MG63 (cell line): Measurements from ENCODE around the gene SNRPB. TPM values are rescaled to one million over a fixed set of nuclear protein-coding genes. Genes with fewer than 3 reads are reported as not detected.
A peak's percentile ranks its signal among the peaks of the same experiment; 100 is the strongest.

Experiments
- DNase-seq: peaks from one replicate; pipeline ENCODE4 v3.0.0-alpha.2; 2020
- H3K27me3 ChIP-seq: fragments of 250-450 bp; sonication (Bioruptor Pico); 2 replicates; pipeline ENCODE4 v1.5.1; 2020; ENCODE audit warnings: mild to moderate bottlenecking, moderate library complexity
- H3K36me3 ChIP-seq: fragments of 250-450 bp; sonication (Bioruptor Pico); 2 replicates; pipeline ENCODE4 v1.5.1; 2020; ENCODE audit warnings: mild to moderate bottlenecking, moderate library complexity
- H3K4me3 ChIP-seq: fragments of 250-450 bp; sonication (Bioruptor Pico); 2 replicates; pipeline ENCODE4 v1.5.1; 2020; ENCODE audit warnings: mild to moderate bottlenecking, moderate library complexity
- H3K9me3 ChIP-seq: fragments of 250-450 bp; sonication (Bioruptor Pico); 2 replicates; pipeline ENCODE4 v1.5.1; 2020; ENCODE audit warnings: mild to moderate bottlenecking, moderate library complexity
- total RNA-seq: library from RNA; depleted of rRNA; stranded (reverse); fragments of >200 nt; shearing (Covaris generic); gene quantifications from 2 replicates; pipeline ENCODE4 v1.2.3, GENCODE V29; 2014; ENCODE audit warnings: low replicate concordance

Gene SNRPB
- total RNA-seq, 1 experiment from 2014 or later = 775 TPM

GRCh38 chr20:2483504-2483903, 12.9 kb upstream of the SNRPB start:
- no peak for DNase-seq
- Histone ChIP-seq H3K9me3 (no peaks in the 10 kb centered on the region), H3K36me3 (peaks cover 18% of the 10 kb centered on the region), H3K27me3 (no peaks in the 10 kb centered on the region), H3K4me3 (no peak overlapping the region)

- no peak overlapping the region for H3K4me3 ChIP-seq
- DNase-seq = no peak
- no peaks in the 10 kb centered on the region for H3K27me3 ChIP-seq
- no peaks in the 10 kb centered on the region for H3K9me3 ChIP-seq
- H3K36me3 ChIP-seq = peaks cover 15% of the 10 kb centered on the region
These were observed 9.8 kb upstream of the SNRPB start for GRCh38 chr20:2480381-2480780.

- Histone ChIP-seq H3K36me3 (peaks cover 2% of the 10 kb centered on the region), H3K4me3 (no peak overlapping the region), H3K27me3 (no peaks in the 10 kb centered on the region), H3K9me3 (no peaks in the 10 kb centered on the region)
- no peak for DNase-seq
These were observed 6.4 kb upstream of the SNRPB start for GRCh38 chr20:2476742-2477615.

- Histone ChIP-seq H3K9me3 (no peaks in the 10 kb centered on the region), H3K36me3 (peaks cover 2% of the 10 kb centered on the region), H3K27me3 (no peaks in the 10 kb centered on the region), H3K4me3 (no peak overlapping the region)
- no peak for DNase-seq
These were observed 5.5 kb upstream of the SNRPB start for GRCh38 chr20:2475850-2476741.

- H3K9me3 ChIP-seq = no peaks in the 10 kb centered on the region
- no peak for DNase-seq
- H3K4me3 ChIP-seq = no peak overlapping the region
- H3K36me3 ChIP-seq = peaks cover 19% of the 10 kb centered on the region
- no peaks in the 10 kb centered on the region for H3K27me3 ChIP-seq
These were observed 2.9 kb upstream of the SNRPB start for GRCh38 chr20:2473516-2473915.

- DNase-seq = peak; percentile 48
- H3K36me3 ChIP-seq = peaks cover 53% of the 10 kb centered on the region
- no peaks in the 10 kb centered on the region for H3K9me3 ChIP-seq
- peak overlapping the region; percentile 92 for H3K4me3 ChIP-seq
- H3K27me3 ChIP-seq = no peaks in the 10 kb centered on the region
These were observed 582 bp downstream of the SNRPB start for GRCh38 chr20:2469991-2470422.

- no peak for DNase-seq
- Histone ChIP-seq H3K36me3 (peaks cover 62% of the 10 kb centered on the region), H3K27me3 (no peaks in the 10 kb centered on the region)
These were observed 1.8 kb downstream of the SNRPB start for GRCh38 chr20:2468581-2469407.

GRCh38 chr20:2467412-2467811, 3.2 kb downstream of the SNRPB start:
- H3K36me3 ChIP-seq = peaks cover 76% of the 10 kb centered on the region
- DNase-seq = no peak
- no peaks in the 10 kb centered on the region for H3K9me3 ChIP-seq
- no peaks in the 10 kb centered on the region for H3K27me3 ChIP-seq
- H3K4me3 ChIP-seq = no peak overlapping the region

More at GRCh38 chr20:2468581-2469407, 1.8 kb downstream of the SNRPB start:
- peak overlapping the region; percentile 92 for H3K4me3 ChIP-seq
- no peaks in the 10 kb centered on the region for H3K9me3 ChIP-seq

GRCh38 chr20:2465100-2465499, 5.5 kb downstream of the SNRPB start:
- no peaks in the 10 kb centered on the region for H3K27me3 ChIP-seq
- no peaks in the 10 kb centered on the region for H3K9me3 ChIP-seq
- H3K4me3 ChIP-seq = no peak overlapping the region
- no peak for DNase-seq
- H3K36me3 ChIP-seq = peaks cover 96% of the 10 kb centered on the region

- Histone ChIP-seq H3K9me3 (no peaks in the 10 kb centered on the region), H3K4me3 (no peak overlapping the region), H3K27me3 (no peaks in the 10 kb centered on the region), H3K36me3 (peaks cover 89% of the 10 kb centered on the region)
- no peak for DNase-seq
These were observed 6.8 kb downstream of the SNRPB start for GRCh38 chr20:2463616-2464365.

- no peak for DNase-seq
- H3K4me3 ChIP-seq = no peak overlapping the region
- H3K27me3 ChIP-seq = no peaks in the 10 kb centered on the region
- H3K9me3 ChIP-seq = no peaks in the 10 kb centered on the region
- peaks cover 76% of the 10 kb centered on the region for H3K36me3 ChIP-seq
These were observed 8.1 kb downstream of the SNRPB start for GRCh38 chr20:2462484-2462883.

GRCh38 chr20:2460752-2461424, 9.7 kb downstream of the SNRPB start:
- no peak for DNase-seq
- H3K9me3 ChIP-seq = no peaks in the 10 kb centered on the region
- H3K36me3 ChIP-seq = peaks cover 60% of the 10 kb centered on the region
- H3K27me3 ChIP-seq = no peaks in the 10 kb centered on the region
- H3K4me3 ChIP-seq = no peak overlapping the region

- Histone ChIP-seq H3K36me3 (peaks cover 54% of the 10 kb centered on the region), H3K27me3 (no peaks in the 10 kb centered on the region), H3K9me3 (no peaks in the 10 kb centered on the region), H3K4me3 (no peak overlapping the region)
- no peak for DNase-seq
These were observed 10.4 kb downstream of the SNRPB start for GRCh38 chr20:2459981-2460751.

- no peak for DNase-seq
- Histone ChIP-seq H3K36me3 (peaks cover 45% of the 10 kb centered on the region), H3K27me3 (no peaks in the 10 kb centered on the region), H3K4me3 (no peak overlapping the region), H3K9me3 (no peaks in the 10 kb centered on the region)
These were observed 11.6 kb downstream of the SNRPB start for GRCh38 chr20:2458919-2459499.
